ENCODE measurements around the gene HLCS.

- TF ChIP-seq SUZ12 (IDR thresholded peaks at IDR 0.05; ENCODE audit: extremely low read depth, insufficient read depth, insufficient read length) (no peak), YY1 (IDR thresholded peaks at IDR 0.05; ENCODE audit: insufficient read depth, insufficient read length) (no peak)
Measured at GRCh38 chr21:36974851-36975192, 8.4 kb upstream of the HLCS start.

Measured in NT2/D1 (cell line).